ENCODE data around the gene DLG2. TPM values are rescaled to one million over a fixed set of nuclear protein-coding genes. Genes with fewer than 3 reads are reported as not detected.

Gene DLG2
- total and polyA plus RNA-seq, 3 experiments from 2014 or later: 0.81 to 1.5 (median 1.3) TPM

DNA sequence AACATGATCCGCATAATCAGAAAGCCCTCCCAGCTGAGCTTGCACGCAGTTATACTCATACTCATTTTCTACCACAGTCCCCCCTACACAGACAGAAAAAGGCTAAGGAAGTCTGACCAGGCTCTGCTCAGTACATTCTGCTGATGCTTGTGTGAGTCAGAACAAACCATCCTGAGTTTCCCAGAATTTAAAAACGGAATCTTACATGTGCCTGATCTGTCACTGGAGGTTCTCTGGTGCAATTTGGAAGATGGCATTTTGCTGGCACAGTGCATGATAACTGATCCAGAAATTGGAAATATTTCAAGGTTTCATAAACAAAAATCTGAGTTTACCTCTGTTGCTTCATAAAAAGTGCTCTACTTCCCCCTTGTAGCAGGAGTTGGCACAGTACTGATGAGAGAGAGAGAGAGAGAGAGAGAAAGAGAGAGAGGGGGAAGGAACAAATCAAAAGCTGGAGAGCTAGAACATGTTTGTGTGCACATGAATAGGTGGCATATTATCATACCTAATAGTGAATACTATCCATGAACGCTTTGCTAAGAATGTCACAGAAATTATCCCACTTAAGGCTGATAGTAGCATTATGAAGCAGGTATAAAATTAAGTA, 1085.3 kb downstream of the DLG2 start:
- Mint-ChIP-seq H3K4me1 (no peaks in the 10 kb centered on the region), H3K9me3 (peaks cover 17 to 34% (median 25%) of the 10 kb centered on the region in 5 donors), H3K27me3 (no peaks in the 10 kb centered on the region), H3K4me3 (no peak overlapping the region), H3K36me3 (no peaks in the 10 kb centered on the region), H3K27ac (no peak overlapping the region)
- no peaks in the 10 kb centered on the region for H3K36me3 ChIP-seq (ENCODE audit: insufficient read depth, low read length)
- no peak for DNase-seq
- CTCF ChIA-PET: no interaction called here
- no peaks in the 10 kb centered on the region for H3K4me1 ChIP-seq (ENCODE audit: insufficient read depth, low read length)
- no peak overlapping the region for H3K27ac ChIP-seq (ENCODE audit: low read depth, low read length)
- H3K27me3 ChIP-seq (ENCODE audit: insufficient read depth, low read length, poor library complexity, severe bottlenecking): no peaks in the 10 kb centered on the region
- H3K4me3 ChIP-seq (ENCODE audit: low read length): no peak overlapping the region
- no peaks in the 10 kb centered on the region for H3K9me3 ChIP-seq (ENCODE audit: low read length)
- POLR2A ChIA-PET: no interaction called here

DNA sequence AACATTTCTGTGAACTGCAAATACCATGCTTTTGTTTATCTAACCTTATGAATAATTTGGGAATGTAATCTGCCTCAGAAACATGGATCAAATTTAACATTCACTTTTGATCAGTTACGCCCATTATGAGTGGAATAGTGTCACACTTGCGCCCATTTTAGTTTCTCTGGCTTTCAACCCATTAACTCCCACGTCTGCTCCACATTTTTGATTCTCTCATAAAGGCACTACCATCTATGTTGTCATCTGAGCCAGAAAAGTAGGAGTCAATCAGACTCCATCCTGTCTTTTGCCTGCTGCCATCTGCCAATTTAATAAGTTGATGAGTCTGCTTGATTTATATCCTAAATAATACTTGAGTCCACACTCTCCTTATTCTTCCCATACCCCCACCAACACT, 1090.7 kb downstream of the DLG2 start:
- no peaks in the 10 kb centered on the region for H3K9me3 ChIP-seq (ENCODE audit: low read length)
- peaks cover 14 to 35% (median 25%) of the 10 kb centered on the region in 5 donors for H3K9me3 Mint-ChIP-seq
- H3K36me3 Mint-ChIP-seq: no peaks in the 10 kb centered on the region
- H3K4me1 ChIP-seq (ENCODE audit: insufficient read depth, low read length): no peaks in the 10 kb centered on the region
- no peaks in the 10 kb centered on the region for H3K27me3 Mint-ChIP-seq
- no peaks in the 10 kb centered on the region for H3K36me3 ChIP-seq (ENCODE audit: insufficient read depth, low read length)
- H3K4me3 ChIP-seq (ENCODE audit: low read length): no peak overlapping the region
- no peak for DNase-seq
- ChIA-PET POLR2A (interaction anchor here (0.6 kb wide), 1 partner anchor 12 kb away, joined by 4 read pairs; no protein-coding TSS in a partner anchor), CTCF (no interaction called here)
- no peak overlapping the region for H3K4me3 Mint-ChIP-seq
- no peaks in the 10 kb centered on the region for H3K27me3 ChIP-seq (ENCODE audit: insufficient read depth, low read length, poor library complexity, severe bottlenecking)
- H3K27ac Mint-ChIP-seq: peak overlapping the region in 1 of 8 donors; percentile 1
- no peak overlapping the region for H3K27ac ChIP-seq (ENCODE audit: low read depth, low read length)
- H3K4me1 Mint-ChIP-seq: no peaks in the 10 kb centered on the region

DNA sequence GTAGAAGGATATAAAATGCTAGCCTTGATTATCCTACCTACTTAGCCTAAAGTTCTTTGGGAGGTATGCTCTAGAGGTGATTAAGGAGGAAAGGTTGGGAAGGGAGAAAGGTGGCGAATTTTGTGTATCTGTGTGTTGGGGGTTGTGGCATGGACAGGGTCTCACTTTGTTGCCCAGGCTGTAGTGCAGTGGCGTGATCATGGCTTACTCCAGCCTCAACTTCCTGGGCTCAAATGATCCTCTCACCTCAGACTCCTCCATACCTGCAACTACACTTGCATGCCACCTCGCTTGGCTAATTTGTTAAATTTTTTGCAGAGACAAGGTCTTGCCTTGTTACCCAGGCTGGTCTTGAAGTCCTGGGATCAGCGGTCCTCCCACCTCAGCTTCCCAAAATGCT, 1094.8 kb downstream of the DLG2 start:
- Histone ChIP-seq H3K4me1 (ENCODE audit: insufficient read depth, low read length) (no peaks in the 10 kb centered on the region), H3K4me3 (ENCODE audit: low read length) (no peak overlapping the region), H3K27ac (ENCODE audit: low read depth, low read length) (no peak overlapping the region), H3K36me3 (ENCODE audit: insufficient read depth, low read length) (no peaks in the 10 kb centered on the region), H3K27me3 (ENCODE audit: insufficient read depth, low read length, poor library complexity, severe bottlenecking) (no peaks in the 10 kb centered on the region), H3K9me3 (ENCODE audit: low read length) (no peaks in the 10 kb centered on the region)
- H3K4me1 Mint-ChIP-seq: no peaks in the 10 kb centered on the region
- no peaks in the 10 kb centered on the region for H3K27me3 Mint-ChIP-seq
- H3K9me3 Mint-ChIP-seq: peaks cover 8 to 41% (median 20%) of the 10 kb centered on the region in 5 donors
- H3K27ac Mint-ChIP-seq: no peak overlapping the region
- CTCF ChIA-PET: no interaction called here
- H3K4me3 Mint-ChIP-seq: no peak overlapping the region
- POLR2A ChIA-PET: no interaction called here
- no peak for DNase-seq
- H3K36me3 Mint-ChIP-seq: no peaks in the 10 kb centered on the region

DNA sequence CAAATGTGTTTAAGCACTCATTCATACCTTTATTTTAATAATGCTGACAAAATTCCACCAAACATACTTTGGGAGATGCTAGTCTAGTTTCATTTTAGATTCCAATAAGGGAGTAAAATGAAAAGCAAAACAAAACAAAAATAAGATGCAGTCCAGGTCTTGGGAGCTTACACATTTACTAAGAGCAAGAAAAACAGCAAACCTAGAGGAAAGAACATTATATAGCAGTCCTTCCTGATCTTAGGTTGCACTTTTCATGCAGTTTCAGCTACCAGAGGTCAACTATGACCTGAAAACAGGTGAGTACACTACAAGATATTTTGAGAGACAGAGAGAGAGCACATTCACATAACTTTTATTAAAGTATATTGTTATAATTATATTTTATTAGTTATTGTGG, 1100.9 kb downstream of the DLG2 start:
- Histone ChIP-seq H3K36me3 (ENCODE audit: insufficient read depth, low read length) (no peaks in the 10 kb centered on the region), H3K9me3 (ENCODE audit: low read length) (no peaks in the 10 kb centered on the region), H3K27ac (ENCODE audit: low read depth, low read length) (no peak overlapping the region), H3K4me1 (ENCODE audit: insufficient read depth, low read length) (no peaks in the 10 kb centered on the region), H3K4me3 (ENCODE audit: low read length) (no peak overlapping the region), H3K27me3 (ENCODE audit: insufficient read depth, low read length, poor library complexity, severe bottlenecking) (no peaks in the 10 kb centered on the region)
- Mint-ChIP-seq H3K4me1 (no peaks in the 10 kb centered on the region), H3K9me3 (peaks cover 9 to 30% (median 22%) of the 10 kb centered on the region in 5 donors), H3K36me3 (no peaks in the 10 kb centered on the region), H3K4me3 (no peak overlapping the region), H3K27ac (no peak overlapping the region), H3K27me3 (no peaks in the 10 kb centered on the region)
- DNase-seq: no peak
- CTCF ChIA-PET: no interaction called here
- POLR2A ChIA-PET: no interaction called here

DNA sequence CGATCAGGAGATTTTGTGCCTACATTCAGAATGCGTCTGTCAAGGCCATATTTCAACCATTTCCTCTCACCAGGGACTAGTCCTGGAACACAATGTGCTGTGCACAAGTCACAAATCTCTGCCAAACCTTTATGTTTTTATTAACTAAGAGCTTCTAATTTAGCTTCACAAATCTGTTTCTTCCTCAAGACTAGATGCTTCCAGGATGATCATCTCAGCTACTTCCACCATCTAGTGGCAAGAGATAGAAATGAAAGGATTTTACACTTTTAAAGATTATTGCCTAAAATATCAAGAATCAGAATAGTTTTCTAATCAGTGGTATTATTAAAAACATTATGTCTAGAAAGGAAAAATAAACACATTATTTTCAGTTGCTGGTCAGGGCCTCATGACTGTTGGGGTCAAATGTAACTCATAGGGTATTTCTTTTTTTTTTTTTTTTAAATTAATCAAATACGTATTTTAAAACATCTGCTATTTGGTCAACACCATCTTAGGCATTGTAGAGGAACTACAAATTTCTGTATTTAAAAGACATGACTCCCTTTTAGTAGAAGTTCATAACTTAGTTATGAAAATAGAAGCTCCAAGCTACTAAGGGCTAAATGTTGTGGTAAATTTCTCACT, 1102.6 kb downstream of the DLG2 start:
- Histone ChIP-seq H3K36me3 (ENCODE audit: insufficient read depth, low read length) (no peaks in the 10 kb centered on the region), H3K27ac (ENCODE audit: low read depth, low read length) (no peak overlapping the region), H3K9me3 (ENCODE audit: low read length) (no peaks in the 10 kb centered on the region), H3K27me3 (ENCODE audit: insufficient read depth, low read length, poor library complexity, severe bottlenecking) (no peaks in the 10 kb centered on the region), H3K4me3 (ENCODE audit: low read length) (no peak overlapping the region), H3K4me1 (ENCODE audit: insufficient read depth, low read length) (no peaks in the 10 kb centered on the region)
- no peaks in the 10 kb centered on the region for H3K27me3 Mint-ChIP-seq
- no peak overlapping the region for H3K4me3 Mint-ChIP-seq
- H3K4me1 Mint-ChIP-seq: no peaks in the 10 kb centered on the region
- no peak for DNase-seq
- peaks cover 8 to 28% (median 18%) of the 10 kb centered on the region in 5 donors for H3K9me3 Mint-ChIP-seq
- H3K27ac Mint-ChIP-seq: no peak overlapping the region
- POLR2A ChIA-PET: interaction anchor here (0.7 kb wide), 1 partner anchor 12 kb away, joined by 4 read pairs; no protein-coding TSS in a partner anchor
- CTCF ChIA-PET: no interaction called here
- no peaks in the 10 kb centered on the region for H3K36me3 Mint-ChIP-seq

DNA sequence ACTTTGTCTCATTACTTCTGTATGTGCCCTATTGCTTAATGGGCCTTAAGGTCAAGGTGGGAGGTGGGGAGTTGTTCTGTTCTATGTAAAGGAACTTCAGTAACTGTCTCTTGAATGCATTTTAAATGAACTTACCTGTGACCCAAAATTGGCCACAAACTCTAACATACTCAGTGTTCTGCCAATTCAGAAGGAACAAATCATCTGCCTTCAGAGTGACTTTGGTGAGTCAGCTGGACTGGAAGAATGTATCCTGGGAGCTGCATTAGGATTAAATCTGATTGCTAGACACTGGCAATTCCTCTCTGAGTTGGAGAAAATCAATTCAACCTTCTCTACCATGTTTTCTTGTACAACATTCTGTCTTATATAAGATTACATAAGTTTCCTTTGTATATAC, 1104.8 kb downstream of the DLG2 start:
- Histone ChIP-seq H3K4me3 (ENCODE audit: low read length) (no peak overlapping the region), H3K4me1 (ENCODE audit: insufficient read depth, low read length) (no peaks in the 10 kb centered on the region), H3K36me3 (ENCODE audit: insufficient read depth, low read length) (no peaks in the 10 kb centered on the region), H3K9me3 (ENCODE audit: low read length) (no peaks in the 10 kb centered on the region), H3K27me3 (ENCODE audit: insufficient read depth, low read length, poor library complexity, severe bottlenecking) (no peaks in the 10 kb centered on the region), H3K27ac (ENCODE audit: low read depth, low read length) (no peak overlapping the region)
- no peaks in the 10 kb centered on the region for H3K4me1 Mint-ChIP-seq
- POLR2A ChIA-PET: no interaction called here
- peaks cover 5 to 23% (median 14%) of the 10 kb centered on the region in 5 donors for H3K9me3 Mint-ChIP-seq
- no peaks in the 10 kb centered on the region for H3K36me3 Mint-ChIP-seq
- H3K27me3 Mint-ChIP-seq: no peaks in the 10 kb centered on the region
- no peak overlapping the region for H3K27ac Mint-ChIP-seq
- H3K4me3 Mint-ChIP-seq: no peak overlapping the region
- no peak for DNase-seq
- CTCF ChIA-PET: no interaction called here

DNA sequence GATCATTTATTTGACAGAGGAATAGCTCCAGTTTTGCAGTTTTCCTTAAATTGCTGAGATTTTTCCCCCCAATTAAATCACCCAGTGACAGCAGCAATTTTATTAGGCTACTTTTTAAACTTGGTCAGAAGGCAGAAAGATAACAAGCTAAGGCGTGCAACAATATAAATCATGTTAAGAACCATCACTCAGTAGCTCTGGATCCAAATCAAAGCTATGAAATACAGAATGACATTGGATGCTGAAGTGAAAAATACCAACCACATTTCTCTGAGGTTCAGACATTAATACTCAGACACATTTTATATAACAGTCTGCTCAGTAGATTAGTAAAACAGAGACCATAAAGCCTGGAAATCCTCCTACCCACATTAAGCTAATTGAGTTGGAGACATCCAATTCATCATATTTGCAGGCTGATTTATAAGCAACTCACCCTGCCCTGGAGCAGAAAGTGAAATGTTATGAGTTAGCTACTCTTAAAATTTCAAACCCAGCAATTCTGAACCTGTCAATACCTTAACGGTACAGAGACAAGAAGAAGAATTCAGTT, 1108.4 kb downstream of the DLG2 start:
- H3K27ac ChIP-seq (ENCODE audit: low read depth, low read length): no peak overlapping the region

DNA sequence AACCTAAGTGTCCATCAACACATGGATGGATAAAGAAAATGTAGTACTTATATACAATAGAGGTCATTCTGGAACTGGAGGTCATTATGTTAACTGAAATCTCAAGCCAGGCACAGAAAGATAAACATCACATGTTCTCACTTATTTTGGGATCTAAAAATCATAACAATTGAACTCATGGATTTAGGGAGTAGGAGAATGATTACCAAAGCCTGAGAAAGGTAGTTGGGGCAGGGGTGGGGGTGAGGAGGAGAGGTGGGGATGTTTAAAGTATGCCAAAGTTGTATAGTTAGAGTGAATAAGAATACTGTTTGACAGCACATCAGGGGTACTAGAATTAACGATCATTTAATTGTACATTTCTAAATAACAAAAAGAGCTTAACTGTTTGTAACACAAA, 1112.7 kb downstream of the DLG2 start:
- Histone ChIP-seq H3K36me3 (ENCODE audit: insufficient read depth, low read length) (no peaks in the 10 kb centered on the region), H3K4me3 (ENCODE audit: low read length) (no peak overlapping the region), H3K9me3 (ENCODE audit: low read length) (no peaks in the 10 kb centered on the region), H3K27me3 (ENCODE audit: insufficient read depth, low read length, poor library complexity, severe bottlenecking) (no peaks in the 10 kb centered on the region), H3K27ac (ENCODE audit: low read depth, low read length) (no peak overlapping the region), H3K4me1 (ENCODE audit: insufficient read depth, low read length) (no peaks in the 10 kb centered on the region)
- peaks cover 13 to 21% (median 15%) of the 10 kb centered on the region in 5 donors for H3K9me3 Mint-ChIP-seq
- no peaks in the 10 kb centered on the region for H3K36me3 Mint-ChIP-seq
- no peaks in the 10 kb centered on the region for H3K4me1 Mint-ChIP-seq
- H3K4me3 Mint-ChIP-seq: no peak overlapping the region
- no peaks in the 10 kb centered on the region for H3K27me3 Mint-ChIP-seq
- ChIA-PET CTCF (no interaction called here), POLR2A (no interaction called here)
- no peak overlapping the region for H3K27ac Mint-ChIP-seq
- no peak for DNase-seq

More for the DNA sequence above, 1108.4 kb downstream of the DLG2 start:
- Histone ChIP-seq H3K9me3 (ENCODE audit: low read length) (no peaks in the 10 kb centered on the region), H3K4me3 (ENCODE audit: low read length) (no peak overlapping the region), H3K27me3 (ENCODE audit: insufficient read depth, low read length, poor library complexity, severe bottlenecking) (no peaks in the 10 kb centered on the region), H3K36me3 (ENCODE audit: insufficient read depth, low read length) (no peaks in the 10 kb centered on the region), H3K4me1 (ENCODE audit: insufficient read depth, low read length) (no peaks in the 10 kb centered on the region)
- DNase-seq: no peak
- Mint-ChIP-seq H3K27ac (no peak overlapping the region), H3K4me1 (no peaks in the 10 kb centered on the region), H3K27me3 (no peaks in the 10 kb centered on the region), H3K9me3 (peaks cover 9 to 24% (median 15%) of the 10 kb centered on the region in 5 donors), H3K36me3 (no peaks in the 10 kb centered on the region), H3K4me3 (no peak overlapping the region)
- ChIA-PET POLR2A (no interaction called here), CTCF (no interaction called here)
